Kidney glomerular epithelial cell (primary cell): ENCODE measurements around the gene ACADS.
"Not testable (repeated sequence)": the region's sequence is repeated elsewhere in the genome, so short reads cannot be mapped to it uniquely, and the experiment has no call there.

Experiments
- DNase-seq: peaks from one replicate; lab custom pipeline; 2025; lab: John Stamatoyannopoulos, UW

ACADS gene

GRCh38 chr12:120732198-120732597, 6.6 kb downstream of the ACADS start:
- DNase-seq = not testable (repeated sequence)

- DNase-seq = no peak
Measured at GRCh38 chr12:120733574-120733973, 7.9 kb downstream of the ACADS start.

- DNase-seq = no peak
Measured at GRCh38 chr12:120734210-120734609, 8.6 kb downstream of the ACADS start.

- DNase-seq = no peak
Measured at GRCh38 chr12:120735181-120735580, 9.6 kb downstream of the ACADS start.

GRCh38 chr12:120736404-120737331, 11.0 kb downstream of the ACADS start:
- no peak for DNase-seq

GRCh38 chr12:120737557-120738251, 12.1 kb downstream of the ACADS start:
- DNase-seq = no peak

GRCh38 chr12:120738252-120739030, 12.8 kb downstream of the ACADS start:
- no peak for DNase-seq

- DNase-seq = no peak
Measured at GRCh38 chr12:120739031-120739762, 13.6 kb downstream of the ACADS start.

- no peak for DNase-seq
Measured at GRCh38 chr12:120739821-120740613, 14.4 kb downstream of the ACADS start.

GRCh38 chr12:120740871-120741270, 15.2 kb downstream of the ACADS start:
- no peak for DNase-seq

GRCh38 chr12:120741476-120742421, 16.1 kb downstream of the ACADS start:
- DNase-seq = no peak

- no peak for DNase-seq
Measured at GRCh38 chr12:120744922-120745493, 19.4 kb downstream of the ACADS start.

- DNase-seq = no peak
Measured at GRCh38 chr12:120748242-120748641, 22.6 kb downstream of the ACADS start.

- DNase-seq = no peak
Measured at GRCh38 chr12:120749256-120749655, 23.6 kb downstream of the ACADS start.

GRCh38 chr12:120750806-120751205, 25.2 kb downstream of the ACADS start:
- no peak for DNase-seq

- no peak for DNase-seq
Measured at GRCh38 chr12:120751389-120751788, 25.8 kb downstream of the ACADS start.

- no peak for DNase-seq
Measured at GRCh38 chr12:120754792-120755191, 29.2 kb downstream of the ACADS start.

- DNase-seq = no peak
Measured at GRCh38 chr12:120755269-120755668, 29.6 kb downstream of the ACADS start.

GRCh38 chr12:120757226-120757742, 31.7 kb downstream of the ACADS start:
- no peak for DNase-seq
